Measurements from ENCODE around the gene EP300.

DNA sequence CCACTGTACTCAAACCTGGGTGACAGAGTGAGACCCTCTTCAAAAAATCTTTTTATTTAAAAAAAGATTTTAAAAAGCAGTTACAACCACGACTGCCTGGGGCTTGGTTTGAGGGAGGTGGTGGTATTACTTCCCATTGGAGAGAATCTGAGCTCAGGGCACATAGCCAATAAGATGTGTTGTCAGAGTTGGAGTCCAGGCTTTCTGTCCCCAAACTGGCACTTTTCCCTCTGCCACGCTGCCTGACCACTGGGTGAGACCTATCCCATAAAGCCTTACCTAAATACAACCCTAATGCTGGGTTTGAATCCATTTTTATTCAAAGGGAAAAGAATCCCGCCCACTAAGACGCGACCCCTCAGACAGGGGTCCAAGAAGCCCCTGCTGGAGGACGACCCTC is 136.8 kb downstream of the EP300 start:
- no peak for TF ChIP-seq EZH2 (IDR thresholded peaks at IDR 0.05; ENCODE audit: borderline replicate concordance)
- TF ChIP-seq, protein P1, sequence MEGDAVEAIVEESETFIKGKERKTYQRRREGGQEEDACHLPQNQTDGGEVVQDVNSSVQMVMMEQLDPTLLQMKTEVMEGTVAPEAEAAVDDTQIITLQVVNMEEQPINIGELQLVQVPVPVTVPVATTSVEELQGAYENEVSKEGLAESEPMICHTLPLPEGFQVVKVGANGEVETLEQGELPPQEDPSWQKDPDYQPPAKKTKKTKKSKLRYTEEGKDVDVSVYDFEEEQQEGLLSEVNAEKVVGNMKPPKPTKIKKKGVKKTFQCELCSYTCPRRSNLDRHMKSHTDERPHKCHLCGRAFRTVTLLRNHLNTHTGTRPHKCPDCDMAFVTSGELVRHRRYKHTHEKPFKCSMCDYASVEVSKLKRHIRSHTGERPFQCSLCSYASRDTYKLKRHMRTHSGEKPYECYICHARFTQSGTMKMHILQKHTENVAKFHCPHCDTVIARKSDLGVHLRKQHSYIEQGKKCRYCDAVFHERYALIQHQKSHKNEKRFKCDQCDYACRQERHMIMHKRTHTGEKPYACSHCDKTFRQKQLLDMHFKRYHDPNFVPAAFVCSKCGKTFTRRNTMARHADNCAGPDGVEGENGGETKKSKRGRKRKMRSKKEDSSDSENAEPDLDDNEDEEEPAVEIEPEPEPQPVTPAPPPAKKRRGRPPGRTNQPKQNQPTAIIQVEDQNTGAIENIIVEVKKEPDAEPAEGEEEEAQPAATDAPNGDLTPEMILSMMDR (IDR thresholded peaks at IDR 0.05; ENCODE audit: poor library complexity) = no peak

All from hepatocyte (in vitro differentiated cells).